Osteoblast (primary cell): ENCODE data around the gene COL25A1. TPM values are rescaled to one million over a fixed set of nuclear protein-coding genes. Genes with fewer than 3 reads are reported as not detected.

Experiments used
- DNase-seq: peaks from one replicate; pipeline ENCODE4 v3.0.0; 2011; ENCODE audit warnings: low spot score, mixed read lengths; ENCODE audit not compliant: insufficient read length; ENCODE audit errors: missing footprints
- H2AFZ ChIP-seq: 2 replicates; pipeline ENCODE4 v1.6.0; 2011; ENCODE audit warnings: mild to moderate bottlenecking, low read length
- H3K27ac ChIP-seq: 2 replicates; pipeline ENCODE4 v1.5.1; 2011; ENCODE audit warnings: mild to moderate bottlenecking, low read depth, low read length, moderate library complexity
- H3K27me3 ChIP-seq: 2 replicates; pipeline ENCODE4 v1.6.0; 2012; ENCODE audit warnings: mild to moderate bottlenecking, control low read depth, inconsistent platforms, low read length, moderate library complexity; ENCODE audit not compliant: insufficient read depth
- H3K36me3 ChIP-seq: 2 replicates; pipeline ENCODE4 v1.5.1; 2011; ENCODE audit warnings: mild to moderate bottlenecking, low read length, control low read depth, moderate library complexity; ENCODE audit not compliant: insufficient read depth
- H3K4me1 ChIP-seq: 2 replicates; pipeline ENCODE4 v1.5.1; 2011; ENCODE audit warnings: mild to moderate bottlenecking, low read length, control low read depth, moderate library complexity; ENCODE audit not compliant: insufficient read depth
- H3K4me2 ChIP-seq: 2 replicates; pipeline ENCODE4 v1.6.0; 2011; ENCODE audit warnings: mild to moderate bottlenecking, low read length; ENCODE audit not compliant: insufficient read depth
- H3K4me3 ChIP-seq: fragments of 200-600 bp; sonication (generic); 3 replicates; pipeline ENCODE4 v1.5.1; 2012; ENCODE audit warnings: mild to moderate bottlenecking, low read length, inconsistent platforms; ENCODE audit not compliant: insufficient read depth
- H3K79me2 ChIP-seq: 2 replicates; pipeline ENCODE4 v1.6.0; 2012; ENCODE audit warnings: mild to moderate bottlenecking, low read length, control low read depth, inconsistent platforms; ENCODE audit not compliant: insufficient read depth
- H3K9me3 ChIP-seq: 2 replicates; pipeline ENCODE4 v1.5.1; 2011; ENCODE audit warnings: low read depth, low read length, control low read depth
- H4K20me1 ChIP-seq: 2 replicates; pipeline ENCODE4 v1.6.0; 2012; ENCODE audit warnings: mild to moderate bottlenecking, low read length, control low read depth; ENCODE audit not compliant: insufficient read depth
- CTCF ChIP-seq: IDR thresholded peaks from 2 replicates; pipeline ENCODE4 v1.5.1; 2011; ENCODE audit warnings: mild to moderate bottlenecking, low read depth, low read length, moderate library complexity; ENCODE audit errors: extremely low read depth
- total RNA-seq: library from RNA; depleted of rRNA; stranded (reverse); fragments of >200 nt; gene quantifications from 2 replicates; pipeline ENCODE4 v1.2.3, GENCODE V29; 2012

COL25A1 gene
- total RNA-seq, 1 donor = 1.4 TPM

GRCh38 chr4:108946237-108946636 is 356.2 kb downstream of the COL25A1 start:
- DNase-seq = no peak
- no peak overlapping the region for H2AFZ ChIP-seq

GRCh38 chr4:108943976-108944591 is 358.4 kb downstream of the COL25A1 start:
- Histone ChIP-seq H3K9me3 (no peaks in the 10 kb centered on the region), H2AFZ (no peak overlapping the region), H3K4me1 (no peaks in the 10 kb centered on the region), H3K4me3 (no peak overlapping the region), H3K27me3 (no peaks in the 10 kb centered on the region), H3K79me2 (no peaks in the 10 kb centered on the region), H4K20me1 (no peaks in the 10 kb centered on the region), H3K4me2 (no peak overlapping the region), H3K36me3 (no peaks in the 10 kb centered on the region), H3K27ac (no peak overlapping the region)
- no peak for TF ChIP-seq CTCF
- DNase-seq = no peak

More at GRCh38 chr4:108946237-108946636, 356.2 kb downstream of the COL25A1 start:
- H3K27ac ChIP-seq = no peak overlapping the region
- H3K27me3 ChIP-seq = no peaks in the 10 kb centered on the region
- no peaks in the 10 kb centered on the region for H4K20me1 ChIP-seq
- H3K36me3 ChIP-seq = no peaks in the 10 kb centered on the region
- no peaks in the 10 kb centered on the region for H3K9me3 ChIP-seq
- H3K4me2 ChIP-seq = no peak overlapping the region
- TF ChIP-seq CTCF = no peak
- H3K4me1 ChIP-seq = no peaks in the 10 kb centered on the region
- no peaks in the 10 kb centered on the region for H3K79me2 ChIP-seq
- H3K4me3 ChIP-seq = no peak overlapping the region

GRCh38 chr4:108943371-108943770 is 359.1 kb downstream of the COL25A1 start:
- H3K27ac ChIP-seq = no peak overlapping the region
- no peak overlapping the region for H3K4me2 ChIP-seq
- no peaks in the 10 kb centered on the region for H4K20me1 ChIP-seq
- H3K9me3 ChIP-seq = no peaks in the 10 kb centered on the region
- H3K4me3 ChIP-seq = no peak overlapping the region
- no peaks in the 10 kb centered on the region for H3K27me3 ChIP-seq
- H3K36me3 ChIP-seq = no peaks in the 10 kb centered on the region
- H3K79me2 ChIP-seq = no peaks in the 10 kb centered on the region
- no peak overlapping the region for H2AFZ ChIP-seq
- no peaks in the 10 kb centered on the region for H3K4me1 ChIP-seq
- TF ChIP-seq CTCF = no peak
- DNase-seq = no peak

- H3K79me2 ChIP-seq = no peaks in the 10 kb centered on the region
- no peak overlapping the region for H2AFZ ChIP-seq
- H3K4me2 ChIP-seq = no peak overlapping the region
- no peak overlapping the region for H3K4me3 ChIP-seq
- no peak for TF ChIP-seq CTCF
- H3K36me3 ChIP-seq = no peaks in the 10 kb centered on the region
- H3K4me1 ChIP-seq = no peaks in the 10 kb centered on the region
- DNase-seq = no peak
- no peaks in the 10 kb centered on the region for H3K9me3 ChIP-seq
- H4K20me1 ChIP-seq = no peaks in the 10 kb centered on the region
- no peak overlapping the region for H3K27ac ChIP-seq
- H3K27me3 ChIP-seq = no peaks in the 10 kb centered on the region
Measured at GRCh38 chr4:108941904-108942430, 360.5 kb downstream of the COL25A1 start.
